Daoy (cell line): Measurements from ENCODE around the gene GAB2. TPM values are rescaled to one million over a fixed set of nuclear protein-coding genes. Genes with fewer than 3 reads are reported as not detected.
"Not testable (repeated sequence)": the region's sequence is repeated elsewhere in the genome, so short reads cannot be mapped to it uniquely, and the experiment has no call there.

Experiments used
- DNase-seq: peaks from one replicate; pipeline ENCODE4 v3.0.0-alpha.2; 2015; ENCODE audit warnings: low read depth
- total RNA-seq: library from RNA; depleted of rRNA; stranded (reverse); fragments of >200 nt; shearing (Covaris generic); gene quantifications from 2 replicates; pipeline ENCODE4 v1.2.3, GENCODE V29; 2014

The GAB2 gene
- total RNA-seq, 1 experiment from 2014 or later, result 1.9 TPM

DNA sequence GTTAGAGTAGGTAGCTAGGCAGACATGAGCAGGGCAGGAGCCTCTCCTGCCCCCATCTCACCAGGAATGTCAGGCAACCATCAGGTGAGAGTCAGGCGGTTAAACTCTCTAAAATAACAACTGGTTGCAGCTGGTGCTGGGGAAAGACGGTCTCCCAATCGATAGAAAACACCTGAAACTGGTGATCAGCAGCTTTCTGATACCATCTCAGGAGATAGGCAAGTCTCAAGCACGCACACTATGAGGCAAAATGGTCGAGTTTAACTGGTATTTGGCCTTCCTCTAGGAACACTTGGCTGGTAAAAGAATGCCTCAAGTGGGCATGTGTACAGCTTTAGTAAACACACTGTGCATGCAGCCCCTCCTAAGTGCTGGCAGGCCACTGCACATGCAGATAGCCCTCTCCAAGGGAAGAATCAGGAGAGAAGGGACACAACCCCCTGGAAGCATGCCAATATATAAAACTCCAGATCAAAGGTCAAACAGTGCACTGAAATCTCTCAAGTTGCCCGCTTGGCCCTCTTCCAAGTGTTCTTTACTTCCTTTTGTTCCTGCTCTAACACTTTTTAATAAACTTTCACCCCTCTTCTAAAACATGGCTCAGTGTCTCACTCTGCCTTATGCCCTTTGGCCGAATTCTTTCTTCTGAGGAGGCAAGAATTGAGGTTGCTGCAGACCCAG, 140.2 kb downstream of the GAB2 start:
- DNase-seq, result no peak

DNA sequence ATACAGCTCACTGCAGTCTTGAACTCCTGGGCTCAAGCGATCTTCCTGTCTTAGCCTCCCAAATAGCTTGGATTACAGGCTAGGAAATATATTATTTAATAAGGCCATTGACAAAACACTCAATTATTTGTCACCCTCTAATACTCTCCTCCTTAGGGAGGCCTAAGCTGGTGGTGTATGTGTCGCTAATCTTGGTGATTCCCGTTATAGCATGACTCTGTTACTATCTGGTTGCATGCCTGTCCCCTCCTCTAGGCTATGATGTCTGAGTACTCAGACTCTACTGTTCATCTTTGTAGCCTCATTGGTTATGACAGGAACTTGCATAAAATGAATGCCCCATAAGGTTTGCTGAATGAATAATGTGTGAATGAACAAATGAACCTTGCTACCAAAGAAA, 141.3 kb downstream of the GAB2 start:
- no peak for DNase-seq

DNA sequence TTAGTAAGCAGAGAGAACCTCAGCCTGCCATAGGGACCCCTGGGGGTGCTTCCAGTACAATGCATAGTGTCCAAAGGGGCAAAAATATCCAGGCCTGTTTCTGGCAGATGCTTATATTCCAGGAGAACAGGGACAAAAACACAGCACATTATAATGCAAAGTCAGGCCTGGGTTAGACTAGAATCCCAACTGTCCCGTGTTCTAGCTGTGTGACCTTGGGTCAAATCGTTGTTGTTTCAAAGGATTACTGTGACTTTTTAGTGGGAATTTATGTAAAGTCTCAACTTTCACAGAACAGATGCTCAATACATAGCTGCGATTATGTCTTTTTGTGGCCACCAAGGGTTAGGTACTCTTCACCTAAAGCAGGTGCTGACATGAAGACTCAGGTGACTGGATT, 142.9 kb downstream of the GAB2 start:
- no peak for DNase-seq

DNA sequence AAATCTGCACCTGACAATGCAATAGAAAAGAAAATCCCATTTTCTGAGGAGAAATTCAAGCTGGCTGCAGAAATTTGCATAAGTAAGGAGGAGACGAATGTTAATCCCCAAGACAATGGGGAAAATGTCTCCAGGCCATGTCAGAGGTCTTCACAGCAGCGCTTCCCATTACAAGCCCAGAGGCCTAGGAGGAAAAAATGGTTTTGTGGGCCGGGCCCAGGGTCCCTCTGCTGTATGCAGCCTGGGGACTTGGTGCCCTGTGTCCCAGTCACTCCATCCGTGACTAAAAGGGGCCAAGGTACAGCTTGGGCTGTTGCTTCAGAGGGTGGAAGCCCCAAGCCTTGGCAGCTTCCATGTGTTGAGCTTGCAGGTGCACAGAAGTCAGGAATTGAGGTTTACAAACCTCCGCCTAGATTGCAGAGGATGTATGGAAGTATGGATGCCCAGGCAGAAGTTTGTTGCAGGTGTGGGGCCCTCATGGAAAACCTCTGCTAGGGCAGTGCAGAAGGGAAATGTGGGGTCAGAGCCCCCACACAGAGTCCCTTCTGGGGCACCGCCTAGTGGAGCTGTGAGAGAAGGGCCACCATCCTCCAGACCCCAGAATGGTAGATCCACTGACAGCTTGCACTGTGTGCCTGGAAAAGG, 144.9 kb downstream of the GAB2 start:
- not testable (repeated sequence) for DNase-seq

- DNase-seq, result not testable (repeated sequence)
Measured at GRCh38 chr11:78271801-78272200, 145.8 kb downstream of the GAB2 start.

DNA sequence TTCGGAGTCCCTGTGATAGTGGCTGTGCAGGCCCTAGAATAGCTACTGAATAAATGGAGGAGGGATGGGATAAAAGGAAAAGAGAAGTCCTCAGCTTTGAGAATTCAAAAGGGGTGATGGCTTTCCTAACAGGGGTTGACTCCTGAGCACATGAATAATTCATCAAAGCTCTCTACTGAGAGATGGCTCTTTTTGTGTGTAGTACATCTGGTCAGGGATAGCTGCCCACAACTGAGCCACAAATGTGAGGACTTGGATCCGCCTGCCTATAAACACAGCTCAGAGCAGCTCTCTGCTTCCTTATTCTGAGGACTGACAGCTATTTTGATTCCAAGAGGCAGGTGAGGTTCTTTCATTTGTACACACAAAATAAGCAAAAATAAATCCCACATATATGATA, 146.6 kb downstream of the GAB2 start:
- DNase-seq, result no peak

- no peak for DNase-seq
Measured at GRCh38 chr11:78269806-78270205, 147.8 kb downstream of the GAB2 start.

- DNase-seq, result no peak
Measured at GRCh38 chr11:78268591-78269410, 148.8 kb downstream of the GAB2 start.

DNA sequence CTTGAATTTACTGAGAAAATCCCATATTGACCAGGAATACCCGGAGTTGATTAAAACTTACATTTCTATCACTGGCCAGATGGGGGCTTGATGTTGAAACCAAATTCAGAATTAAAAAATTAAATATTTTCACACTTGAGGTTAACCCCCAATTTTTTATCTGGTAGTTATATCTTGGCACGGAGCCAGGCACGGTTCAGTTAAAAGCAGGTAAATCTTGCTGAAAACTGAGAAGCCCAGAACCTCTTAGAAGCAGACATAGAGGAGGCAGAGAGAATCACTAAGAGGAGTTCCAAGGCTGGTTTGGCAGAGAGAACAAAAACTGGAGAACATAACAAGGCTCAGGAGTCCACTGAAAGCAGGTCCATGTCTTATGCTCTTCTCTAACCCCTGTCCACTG, 151.2 kb downstream of the GAB2 start:
- DNase-seq, result no peak

DNA sequence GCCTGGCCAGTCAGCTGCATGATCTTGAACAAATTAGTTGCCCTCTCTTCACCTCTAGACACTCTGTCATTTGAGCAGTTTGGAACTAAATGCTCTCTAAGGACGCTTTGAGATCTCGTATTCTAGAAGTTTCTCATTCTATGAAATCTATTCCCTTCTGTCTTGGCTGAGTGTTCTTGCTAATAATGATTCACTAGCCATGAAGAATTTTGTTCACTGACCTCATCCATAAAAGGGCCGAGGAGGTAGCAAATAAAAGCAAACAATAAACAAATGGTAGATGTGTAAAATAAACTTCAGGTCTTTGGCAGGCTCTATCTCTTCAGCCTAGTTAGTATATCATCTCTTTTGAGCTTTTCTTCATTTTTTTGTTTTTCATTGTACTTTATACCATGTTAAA, 152.3 kb downstream of the GAB2 start:
- no peak for DNase-seq

DNA sequence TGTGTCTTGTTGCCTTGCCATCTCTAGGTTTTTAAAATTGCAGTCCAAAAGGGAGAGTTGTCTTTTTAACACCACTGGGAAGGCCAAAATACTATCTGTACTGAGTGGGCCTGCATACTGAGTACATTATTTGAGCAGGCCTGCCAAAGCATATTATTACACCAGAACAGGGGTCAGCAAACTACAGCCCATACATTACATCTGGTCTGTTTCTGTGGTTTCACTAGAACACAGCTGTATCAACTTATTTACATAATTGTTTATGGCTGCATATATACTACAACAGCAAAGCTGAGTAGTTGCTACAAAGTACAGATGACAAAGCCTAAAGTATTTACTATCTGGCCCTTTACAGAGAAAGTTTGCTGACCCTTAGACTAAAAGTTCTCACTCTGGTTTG, 154.9 kb downstream of the GAB2 start:
- no peak for DNase-seq

- no peak for DNase-seq
Measured at GRCh38 chr11:78262238-78262637, 155.4 kb downstream of the GAB2 start.

GRCh38 chr11:78261828-78262227, 155.8 kb downstream of the GAB2 start:
- DNase-seq, result no peak

DNA sequence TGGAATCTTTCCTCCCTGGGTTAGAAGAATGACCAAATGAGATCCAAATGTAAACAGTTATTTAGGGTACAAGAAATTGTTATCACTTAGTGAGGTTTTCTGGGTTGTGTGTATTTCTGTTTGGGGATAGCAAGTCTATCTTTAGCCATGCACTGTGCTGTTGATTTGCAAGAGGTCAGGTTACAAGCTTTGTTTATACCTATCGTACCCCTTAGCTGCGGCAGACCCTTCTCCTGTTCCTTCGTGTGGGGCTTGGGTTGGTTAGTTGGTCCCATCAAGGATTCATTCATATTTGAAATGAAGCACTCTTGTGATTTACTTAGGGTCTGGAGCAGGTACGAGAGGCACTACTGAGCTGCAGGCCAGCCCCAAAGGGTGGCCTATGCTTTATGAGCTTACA, 156.3 kb downstream of the GAB2 start:
- DNase-seq, result no peak

GRCh38 chr11:78259777-78260487, 157.7 kb downstream of the GAB2 start:
- no peak for DNase-seq

GRCh38 chr11:78257654-78258053, 160.0 kb downstream of the GAB2 start:
- DNase-seq, result no peak

- peak; percentile 52 for DNase-seq
Measured at GRCh38 chr11:78256962-78257361, 160.7 kb downstream of the GAB2 start.

- DNase-seq, result no peak
Measured at GRCh38 chr11:78255919-78256318, 161.7 kb downstream of the GAB2 start.

- DNase-seq, result no peak
Measured at GRCh38 chr11:78254268-78254667, 163.4 kb downstream of the GAB2 start.

GRCh38 chr11:78253797-78254196, 163.8 kb downstream of the GAB2 start:
- peak; percentile 30 for DNase-seq

- peak; percentile 9 for DNase-seq
Measured at GRCh38 chr11:78251083-78251775, 166.4 kb downstream of the GAB2 start.

GRCh38 chr11:78250099-78250498, 167.5 kb downstream of the GAB2 start:
- no peak for DNase-seq
